SK-N-MC (cell line): ENCODE results near the gene C2CD2.

Source experiments
- EZH2 ChIP-seq: fragments of 200-600 bp; sonication (generic); IDR thresholded peaks from one replicate; pipeline ENCODE4 v1.6.1; 2017; ENCODE audit warnings: antibody characterized with exemption
- FOXP2 ChIP-seq: optimal IDR thresholded peaks from 2 replicates; pipeline ENCODE3; 2011; ENCODE audit warnings: mild to moderate bottlenecking, moderate library complexity; ENCODE audit not compliant: insufficient read depth; ENCODE audit errors: extremely low read length, control extremely low read depth
- POLR2AphosphoS5 ChIP-seq: IDR thresholded peaks from 2 replicates; pipeline ENCODE4 v1.6.1; 2012; ENCODE audit warnings: mild to moderate bottlenecking, low read depth, low read length, borderline replicate concordance

DNA sequence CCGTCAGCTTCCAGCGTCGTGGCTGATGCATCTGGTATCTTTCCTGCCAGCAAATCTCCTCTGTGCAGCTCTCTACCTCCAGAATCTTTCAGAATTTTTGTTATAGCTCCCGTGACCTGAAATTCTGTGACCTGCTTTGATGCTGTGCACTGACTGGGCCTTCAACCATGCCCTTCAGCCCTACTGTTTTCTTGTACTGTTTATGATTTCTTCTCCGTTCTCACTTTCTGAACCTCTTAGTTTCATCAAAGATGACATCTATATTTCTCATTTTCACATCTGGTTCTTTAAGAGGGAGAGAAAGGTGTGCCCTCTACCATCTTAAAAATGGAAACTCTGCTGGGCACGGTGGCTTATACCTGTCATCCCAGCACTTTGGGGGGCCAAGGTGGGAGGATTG, 80.4 kb downstream of the C2CD2 start:
- TF ChIP-seq EZH2: no peak
- TF ChIP-seq POLR2AphosphoS5: no peak
- no peak for TF ChIP-seq FOXP2
